ENCODE data around the gene RAC2.

RAC2 gene

DNA sequence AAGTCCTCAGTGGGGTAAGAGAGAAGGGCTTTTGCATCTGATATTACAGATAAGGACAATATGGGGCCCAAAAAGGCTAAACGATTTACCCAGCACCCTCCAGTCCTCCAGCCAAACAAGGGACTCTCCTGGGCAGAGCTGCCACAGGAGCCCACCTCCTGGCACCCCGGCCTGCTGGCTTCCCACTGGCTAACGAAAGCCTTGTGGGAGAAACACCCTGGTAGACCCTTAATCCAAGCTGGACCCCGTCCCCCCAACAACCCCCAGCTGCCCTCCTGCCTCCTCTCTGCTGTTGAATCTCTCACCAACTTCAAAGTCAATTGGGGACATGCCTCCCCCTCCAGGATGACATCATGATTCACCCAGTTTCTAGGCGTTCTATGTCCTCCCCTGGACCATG is 66.8 kb downstream of the RAC2 start:
- H3K4me2 ChIP-seq (ENCODE audit: low read length): no peak overlapping the region
- H3K4me1 ChIP-seq: peaks cover 22% of the 10 kb centered on the region
- TF ChIP-seq, protein P1, sequence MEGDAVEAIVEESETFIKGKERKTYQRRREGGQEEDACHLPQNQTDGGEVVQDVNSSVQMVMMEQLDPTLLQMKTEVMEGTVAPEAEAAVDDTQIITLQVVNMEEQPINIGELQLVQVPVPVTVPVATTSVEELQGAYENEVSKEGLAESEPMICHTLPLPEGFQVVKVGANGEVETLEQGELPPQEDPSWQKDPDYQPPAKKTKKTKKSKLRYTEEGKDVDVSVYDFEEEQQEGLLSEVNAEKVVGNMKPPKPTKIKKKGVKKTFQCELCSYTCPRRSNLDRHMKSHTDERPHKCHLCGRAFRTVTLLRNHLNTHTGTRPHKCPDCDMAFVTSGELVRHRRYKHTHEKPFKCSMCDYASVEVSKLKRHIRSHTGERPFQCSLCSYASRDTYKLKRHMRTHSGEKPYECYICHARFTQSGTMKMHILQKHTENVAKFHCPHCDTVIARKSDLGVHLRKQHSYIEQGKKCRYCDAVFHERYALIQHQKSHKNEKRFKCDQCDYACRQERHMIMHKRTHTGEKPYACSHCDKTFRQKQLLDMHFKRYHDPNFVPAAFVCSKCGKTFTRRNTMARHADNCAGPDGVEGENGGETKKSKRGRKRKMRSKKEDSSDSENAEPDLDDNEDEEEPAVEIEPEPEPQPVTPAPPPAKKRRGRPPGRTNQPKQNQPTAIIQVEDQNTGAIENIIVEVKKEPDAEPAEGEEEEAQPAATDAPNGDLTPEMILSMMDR (IDR thresholded peaks at IDR 0.05): no peak
- no peak overlapping the region for H3K9ac ChIP-seq
- no peak overlapping the region for H2AFZ ChIP-seq
- H3K36me3 ChIP-seq (ENCODE audit: control insufficient read depth, insufficient read depth, low read length): no peaks in the 10 kb centered on the region
- no peaks in the 10 kb centered on the region for H3K27me3 ChIP-seq (ENCODE audit: control insufficient read depth, insufficient read depth, low read length)
- no peaks in the 10 kb centered on the region for H3K79me2 ChIP-seq
- no peak overlapping the region for H3K27ac ChIP-seq
- H3K9me3 ChIP-seq (ENCODE audit: control insufficient read depth, low read length): no peaks in the 10 kb centered on the region
- H3K4me3 ChIP-seq (ENCODE audit: low read depth, low read length): no peak overlapping the region

DNA sequence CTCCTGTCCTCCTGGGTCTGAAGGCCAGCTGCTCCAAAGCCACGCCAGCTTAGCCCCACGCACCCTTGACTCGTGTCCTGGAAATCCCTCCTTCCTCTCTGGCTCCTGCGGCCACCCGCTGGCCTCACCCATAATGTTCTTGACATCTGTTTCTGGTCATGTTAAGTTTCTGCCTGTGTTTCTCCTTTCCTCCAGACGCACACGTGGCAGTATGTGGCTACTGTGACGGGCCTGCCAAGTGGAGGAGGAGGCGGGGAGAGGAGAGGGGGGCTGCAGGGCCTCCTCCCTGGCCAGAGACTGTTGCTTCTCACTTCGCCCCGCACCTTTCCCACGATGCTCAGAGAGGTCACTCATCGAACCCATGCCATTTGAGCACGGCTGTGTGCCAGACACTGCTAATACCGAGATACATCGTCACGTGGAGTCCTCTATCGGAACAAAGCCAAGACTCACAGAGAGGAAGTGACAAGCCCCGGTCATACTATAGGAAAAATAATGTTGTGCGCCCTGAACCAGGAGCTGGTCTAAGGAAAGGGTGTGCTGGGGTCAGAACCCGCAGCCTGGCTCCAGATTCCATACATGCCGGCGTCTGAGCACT is 67.5 kb downstream of the RAC2 start:
- H3K79me2 ChIP-seq: no peaks in the 10 kb centered on the region
- H2AFZ ChIP-seq: no peak overlapping the region
- TF ChIP-seq, protein P1 (IDR thresholded peaks at IDR 0.05): no peak
- H3K4me1 ChIP-seq: peaks cover 22% of the 10 kb centered on the region
- H3K9me3 ChIP-seq (ENCODE audit: control insufficient read depth, low read length): no peaks in the 10 kb centered on the region
- no peak overlapping the region for H3K27ac ChIP-seq
- no peak overlapping the region for H3K4me3 ChIP-seq (ENCODE audit: low read depth, low read length)
- no peaks in the 10 kb centered on the region for H3K36me3 ChIP-seq (ENCODE audit: control insufficient read depth, insufficient read depth, low read length)
- no peak overlapping the region for H3K9ac ChIP-seq
- no peaks in the 10 kb centered on the region for H3K27me3 ChIP-seq (ENCODE audit: control insufficient read depth, insufficient read depth, low read length)
- peak overlapping the region; percentile 38 for H3K4me2 ChIP-seq (ENCODE audit: low read length)

DNA sequence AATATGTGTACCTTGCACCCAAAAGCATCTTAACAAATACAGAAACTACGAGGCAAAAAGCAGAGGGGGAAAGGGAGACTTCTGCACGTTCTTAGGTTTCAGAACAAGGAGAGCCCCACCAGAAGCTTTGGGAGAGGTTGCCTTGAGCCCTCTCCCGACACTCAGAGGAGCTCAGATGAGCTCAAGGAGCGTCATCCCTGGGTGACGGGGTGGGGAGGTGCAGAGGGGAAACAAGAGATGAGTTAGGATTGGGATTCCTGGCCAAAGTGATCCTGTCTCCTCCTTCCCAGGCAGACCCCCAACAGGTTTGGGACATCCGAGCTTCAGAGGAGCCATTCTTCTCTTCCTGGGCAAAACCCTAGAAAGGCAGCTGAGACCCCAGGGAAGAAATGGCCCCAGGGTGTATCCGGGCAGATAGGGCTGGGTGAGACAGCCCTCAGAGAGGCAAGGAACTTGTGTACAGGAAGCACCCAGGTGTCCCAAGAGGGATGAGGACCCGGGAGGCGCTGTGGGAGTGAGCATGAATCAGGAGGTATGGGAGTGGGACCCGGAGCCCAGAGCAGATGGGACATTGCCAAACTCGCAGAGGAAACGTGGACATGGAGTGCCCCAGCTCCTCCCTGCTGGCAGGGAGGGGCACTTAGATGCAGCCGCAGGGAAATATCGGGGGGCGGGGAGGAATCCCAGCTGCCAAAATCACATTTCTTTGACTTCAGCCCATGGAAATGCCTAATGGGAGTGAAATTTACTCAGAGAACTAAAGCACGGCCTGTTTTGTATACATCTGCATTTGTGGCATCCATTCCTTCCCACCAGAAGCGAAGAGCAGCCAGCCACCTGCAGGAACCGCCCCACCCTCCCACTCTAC is 68.4 kb downstream of the RAC2 start:
- TF ChIP-seq, protein P1 (IDR thresholded peaks at IDR 0.05): no peak

More for the DNA sequence above, 68.4 kb downstream of the RAC2 start:
- no peak overlapping the region for H3K9ac ChIP-seq
- H3K4me3 ChIP-seq (ENCODE audit: low read depth, low read length): no peak overlapping the region
- no peaks in the 10 kb centered on the region for H3K36me3 ChIP-seq (ENCODE audit: control insufficient read depth, insufficient read depth, low read length)
- no peaks in the 10 kb centered on the region for H3K27me3 ChIP-seq (ENCODE audit: control insufficient read depth, insufficient read depth, low read length)
- no peaks in the 10 kb centered on the region for H3K79me2 ChIP-seq
- no peak overlapping the region for H3K4me2 ChIP-seq (ENCODE audit: low read length)
- H3K4me1 ChIP-seq: peaks cover 22% of the 10 kb centered on the region
- H2AFZ ChIP-seq: no peak overlapping the region
- H3K9me3 ChIP-seq (ENCODE audit: control insufficient read depth, low read length): no peaks in the 10 kb centered on the region
- H3K27ac ChIP-seq: no peak overlapping the region
